NCI-H510A (cell line): ENCODE results near the gene NPIPB2.
"Not testable (repeated sequence)": the region's sequence is repeated elsewhere in the genome, so short reads cannot be mapped to it uniquely, and the experiment has no call there.

Experiments used
- DNase-seq: peaks from one replicate; lab custom pipeline; 2025; lab: John Stamatoyannopoulos, UW

The NPIPB2 gene

GRCh38 chr16:11941945-11942344 lies at the start of gene NPIPB2:
Gene NPIPB2 (minus strand): TSS chr16:11942045. CDS start chr16:11942045, 0 bp downstream.
- not testable (repeated sequence) for DNase-seq

GRCh38 chr16:11990702-11991390 lies 49.0 kb upstream of the NPIPB2 start:
- DNase-seq, result no peak

GRCh38 chr16:11988258-11988978 lies 46.6 kb upstream of the NPIPB2 start:
- no peak for DNase-seq

DNA sequence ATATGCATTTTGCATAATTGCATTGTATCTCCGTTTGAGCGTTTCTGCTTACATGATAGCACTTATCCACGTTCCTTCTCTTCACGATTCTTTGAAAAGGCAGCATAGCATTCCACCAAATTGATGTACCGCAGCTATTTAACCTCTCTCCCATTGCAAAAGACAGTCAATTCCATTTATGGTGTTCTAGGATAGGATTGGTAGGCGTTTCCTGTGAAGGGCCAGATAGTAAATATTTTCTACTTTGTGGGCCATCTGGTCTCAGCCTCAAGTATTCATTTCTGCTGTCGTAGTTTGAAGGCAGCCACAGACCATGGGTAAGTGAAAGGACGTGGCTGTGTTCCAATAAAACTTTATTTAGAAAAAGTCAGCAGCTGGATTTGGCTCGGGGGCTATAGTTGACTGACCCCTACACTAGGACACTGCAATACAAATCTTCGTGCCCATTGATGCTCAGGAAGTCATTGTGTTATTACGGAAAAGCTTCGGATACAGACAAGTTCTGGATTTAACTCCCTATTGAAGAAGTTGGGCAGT lies 44.7 kb upstream of the NPIPB2 start:
- DNase-seq, result no peak

DNA sequence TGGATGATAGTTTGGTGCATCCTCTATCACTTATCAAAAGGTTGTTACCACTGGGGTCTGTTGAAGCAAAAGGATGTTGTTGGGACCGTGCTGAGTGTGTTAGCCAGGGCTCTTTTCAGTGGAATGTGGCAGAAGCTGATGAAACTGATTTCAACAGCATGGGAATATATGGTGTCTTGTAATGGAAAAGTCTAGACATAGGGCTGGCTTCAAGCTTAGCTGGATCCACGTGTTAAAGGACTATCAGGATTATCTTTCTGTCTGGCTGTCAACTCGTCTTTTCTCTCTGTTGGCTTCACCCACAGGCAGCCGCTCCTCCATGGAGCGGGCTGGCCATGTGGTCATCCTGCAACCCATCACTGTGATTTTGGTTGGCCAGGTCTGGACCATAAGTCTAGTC lies 43.4 kb upstream of the NPIPB2 start:
- DNase-seq, result no peak

GRCh38 chr16:11980136-11980844 lies 38.4 kb upstream of the NPIPB2 start:
- no peak for DNase-seq

DNA sequence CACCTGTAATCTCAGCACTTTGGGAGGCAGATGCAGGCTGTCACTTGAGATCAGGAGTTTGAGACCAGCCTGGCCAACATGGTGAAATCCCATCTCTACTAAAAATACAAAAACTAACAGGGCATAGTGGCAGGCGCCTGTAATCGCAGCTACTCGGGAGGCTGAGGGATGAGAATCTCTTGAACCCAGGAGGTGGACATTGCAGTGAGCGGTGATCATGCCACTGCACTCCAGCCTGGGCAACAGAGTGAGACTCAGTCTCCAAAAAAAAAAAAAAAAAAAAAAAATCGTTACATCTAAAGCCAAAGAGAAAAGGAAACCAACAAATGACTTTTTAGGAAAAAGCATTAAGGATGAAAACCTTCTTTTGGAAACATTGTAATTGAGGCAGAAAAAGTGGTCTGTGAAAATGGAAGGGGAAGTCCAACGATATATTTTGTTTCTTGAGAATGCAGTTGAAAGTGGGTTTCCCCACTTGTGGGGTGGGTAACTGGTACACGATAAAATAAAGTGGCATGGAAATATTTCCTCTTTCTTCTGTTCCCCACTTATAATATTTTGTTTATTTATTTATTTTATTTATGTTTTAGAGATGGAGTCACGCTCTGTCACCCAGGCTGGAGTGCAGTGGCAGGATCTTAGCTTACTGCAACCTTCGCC lies 37.3 kb upstream of the NPIPB2 start:
- no peak for DNase-seq

DNA sequence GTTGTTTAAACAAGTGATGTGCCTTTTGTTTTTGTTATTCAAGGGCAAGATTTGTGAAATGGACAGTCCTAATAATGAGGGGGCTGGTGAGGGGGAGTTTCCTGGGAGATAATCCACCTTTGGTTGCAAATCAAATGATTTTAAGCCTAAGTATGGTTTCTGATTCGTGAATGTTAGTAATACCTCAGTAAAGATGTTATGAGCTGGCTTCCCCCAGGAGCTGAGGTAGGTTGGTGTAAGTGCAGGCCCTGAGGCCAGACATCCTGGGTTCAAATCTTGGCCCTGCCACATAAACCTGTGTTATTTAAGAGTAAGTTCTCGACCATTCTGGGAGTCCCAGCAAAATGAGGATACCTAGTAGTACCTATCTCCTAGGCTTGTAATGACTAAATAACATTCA lies 36.2 kb upstream of the NPIPB2 start:
- DNase-seq, result no peak

DNA sequence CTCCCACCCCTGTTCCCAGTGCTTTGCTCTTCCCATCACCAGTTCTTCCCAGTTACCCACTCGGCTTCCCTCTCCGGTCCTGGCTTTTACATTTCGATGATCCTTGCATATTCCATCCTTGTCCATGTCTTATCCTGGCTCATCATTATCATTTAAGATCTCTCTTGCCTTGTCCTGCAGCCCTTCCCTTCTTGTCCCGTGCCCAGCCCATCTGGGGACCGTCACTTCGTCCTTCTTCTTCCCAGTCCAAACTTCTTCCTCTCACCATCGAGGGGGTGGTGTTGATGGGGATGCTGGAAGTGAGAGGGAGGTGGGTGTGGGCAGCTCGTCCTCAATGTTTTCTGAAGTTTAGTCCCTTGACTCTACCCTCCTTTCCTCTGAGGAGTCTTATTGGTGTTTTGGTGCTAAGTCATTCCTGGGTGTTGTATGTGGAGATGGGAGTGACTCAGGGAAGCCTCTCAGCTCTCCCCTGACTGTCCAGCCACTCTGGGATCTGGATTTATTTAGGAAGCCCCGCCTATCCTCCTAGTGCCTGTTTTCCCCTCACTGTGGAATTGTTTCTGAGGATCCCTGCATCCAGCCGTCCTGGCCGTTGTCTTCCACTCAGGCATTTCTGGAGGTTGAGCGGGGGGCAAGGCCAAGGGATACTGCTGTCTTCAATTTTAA lies 35.7 kb upstream of the NPIPB2 start:
- DNase-seq, result no peak

DNA sequence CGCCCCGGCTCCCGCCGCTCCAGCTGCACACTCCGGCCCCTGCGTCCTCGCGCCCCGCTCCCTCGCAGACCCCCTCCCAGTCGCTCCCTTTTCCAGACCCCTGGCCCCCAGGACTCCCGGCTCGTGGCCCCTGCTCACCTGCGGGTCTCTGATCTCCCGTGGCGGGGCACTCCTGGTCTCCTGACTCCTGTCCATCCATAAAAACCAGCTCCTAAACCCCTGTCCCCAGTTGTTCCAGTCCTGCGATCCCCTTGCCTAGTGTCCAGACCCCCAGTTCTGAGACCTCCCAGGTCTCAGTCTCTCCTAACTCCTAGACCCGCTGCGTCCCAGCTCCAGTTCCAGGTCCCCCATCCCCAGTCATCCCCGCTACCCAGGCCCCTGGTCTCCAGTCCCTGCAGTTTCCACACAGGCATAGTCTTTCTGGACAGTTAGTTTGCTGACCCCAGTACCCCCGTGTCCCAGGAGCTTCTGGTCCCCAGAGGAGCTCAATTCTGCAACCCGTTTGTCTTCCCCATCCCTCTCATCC lies 35.1 kb upstream of the NPIPB2 start:
- DNase-seq, result no peak

DNA sequence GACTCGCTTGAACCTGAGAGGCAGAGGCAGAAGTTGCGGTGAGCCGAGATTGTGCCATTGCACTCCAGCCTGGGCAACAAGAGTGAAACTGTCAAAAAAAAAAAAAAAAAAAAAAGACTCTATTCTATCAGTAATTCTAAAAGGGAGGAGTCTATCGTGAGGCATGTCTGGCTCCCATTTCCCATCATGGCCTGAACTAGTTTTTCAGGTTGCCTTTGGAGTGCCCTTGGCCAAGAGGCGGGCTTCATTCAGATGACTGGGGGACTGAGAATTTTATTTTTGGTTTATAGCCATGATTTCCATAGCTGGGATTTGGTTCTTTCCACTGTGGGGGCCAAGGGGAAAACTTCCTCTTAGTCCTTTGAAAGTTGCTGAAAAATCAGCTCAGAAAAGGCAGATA lies 31.2 kb upstream of the NPIPB2 start:
- no peak for DNase-seq

DNA sequence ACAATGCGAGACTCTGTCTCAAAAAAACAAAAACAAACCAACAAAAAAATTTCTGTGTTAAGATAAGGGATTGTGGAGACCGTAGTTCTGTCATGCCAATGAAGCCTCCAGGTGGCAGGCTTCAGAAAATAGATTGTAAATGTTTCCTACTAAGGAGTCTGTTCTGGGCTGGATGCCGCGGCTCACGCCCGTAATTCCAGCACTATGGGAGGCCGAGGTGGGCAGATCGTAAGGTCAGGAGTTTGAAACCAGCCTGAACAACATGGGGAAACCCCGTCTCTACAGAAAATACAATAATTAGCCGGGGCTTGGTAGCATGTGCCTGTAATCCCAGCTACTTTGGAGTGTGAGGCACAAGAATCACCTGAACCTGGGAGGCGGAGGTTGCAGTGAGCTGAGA lies 30.3 kb upstream of the NPIPB2 start:
- no peak for DNase-seq

DNA sequence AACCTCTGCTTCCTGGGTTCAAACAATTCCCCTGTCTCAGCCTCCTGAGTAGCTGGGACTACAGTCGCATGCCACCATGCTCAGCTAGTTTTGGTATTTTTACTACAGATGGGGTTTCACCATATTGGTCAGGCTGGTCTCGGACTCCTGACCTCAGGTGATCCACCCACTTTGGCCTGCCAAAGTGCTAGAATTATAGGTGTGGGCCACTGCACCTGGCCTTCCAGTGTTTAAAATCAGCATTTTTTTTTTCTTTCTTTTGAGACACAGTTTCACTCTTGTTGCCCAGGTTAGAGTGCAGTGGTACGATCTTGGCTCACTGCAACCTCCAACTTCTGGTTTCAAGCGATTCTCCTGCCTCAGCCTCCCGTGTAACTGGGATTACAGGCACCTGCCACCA lies 28.4 kb upstream of the NPIPB2 start:
- not testable (repeated sequence) for DNase-seq

DNA sequence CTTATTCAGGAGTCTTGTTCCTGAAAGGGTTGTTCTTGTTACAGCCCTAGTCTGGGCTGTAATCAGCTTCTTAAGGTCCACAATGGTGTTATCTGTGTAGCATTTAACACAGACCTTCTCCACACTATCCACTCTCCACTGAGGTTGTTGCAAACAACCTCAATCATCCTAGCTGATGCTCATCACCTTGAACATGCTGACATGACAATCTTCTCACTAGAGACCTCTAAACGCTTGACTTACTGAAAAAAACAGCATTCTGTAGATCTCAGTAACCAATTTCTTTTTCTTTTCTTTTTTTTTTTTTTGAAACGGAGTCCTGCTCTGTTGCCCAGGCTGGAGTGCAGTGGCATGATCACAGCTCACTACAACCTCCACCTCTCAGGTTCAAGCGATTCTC lies 26.7 kb upstream of the NPIPB2 start:
- no peak for DNase-seq

- no peak for DNase-seq
Observed at GRCh38 chr16:11967195-11967911, 25.5 kb upstream of the NPIPB2 start.

- no peak for DNase-seq
Observed at GRCh38 chr16:11966173-11966572, 24.3 kb upstream of the NPIPB2 start.

- DNase-seq, result no peak
Observed at GRCh38 chr16:11964761-11965551, 23.1 kb upstream of the NPIPB2 start, which contains the start of gene TNFRSF17. Gene TNFRSF17 (plus strand): TSS chr16:11965210. CDS start chr16:11965325, 115 bp downstream.

DNA sequence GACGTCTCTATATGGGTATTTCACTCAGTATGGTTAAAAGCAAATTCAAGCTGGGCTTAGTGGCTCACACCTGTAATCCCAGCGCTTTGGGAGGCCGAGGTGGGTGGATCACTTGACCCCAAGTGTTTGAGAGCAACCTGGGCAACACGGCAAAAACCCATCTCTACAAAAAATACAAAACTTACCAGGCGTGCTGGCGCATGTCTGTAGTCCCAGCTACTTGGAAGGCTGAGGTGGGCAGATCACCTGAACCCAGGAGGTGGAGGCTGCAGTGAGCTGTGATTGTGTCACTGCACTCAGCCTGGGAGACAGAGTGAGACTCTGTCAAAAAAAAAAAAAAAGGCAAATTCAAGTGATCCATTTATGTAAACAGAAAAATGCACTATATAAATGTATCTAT lies 21.9 kb upstream of the NPIPB2 start:
- DNase-seq, result no peak

- DNase-seq, result not testable (repeated sequence)
Observed at GRCh38 chr16:11962978-11963377, 21.1 kb upstream of the NPIPB2 start.

DNA sequence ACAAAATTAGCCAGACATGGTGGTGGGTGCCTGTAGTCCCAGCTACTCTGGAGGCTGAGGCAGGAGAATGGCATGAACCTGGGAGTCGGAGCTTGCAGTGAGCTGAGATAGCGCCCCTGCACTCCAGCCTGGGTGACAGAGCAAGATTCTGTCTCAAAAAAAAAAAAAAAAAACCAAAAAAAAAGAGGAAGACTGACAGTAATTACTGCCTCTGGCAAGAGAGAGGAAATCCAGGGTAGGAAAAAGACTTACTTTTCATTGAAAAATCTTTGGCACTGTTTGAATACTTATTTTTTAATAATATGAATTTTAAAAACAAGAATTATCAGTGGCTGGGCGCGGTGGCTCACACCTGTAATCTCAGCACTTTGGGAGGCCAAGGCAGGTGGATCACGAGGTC lies 20.6 kb upstream of the NPIPB2 start:
- not testable (repeated sequence) for DNase-seq
